Fibroblast of lung (primary cell): ENCODE measurements around the gene MBNL1.

ENCODE experiments used
- EZH2 ChIP-seq: IDR thresholded peaks from 2 replicates; pipeline ENCODE4 v1.5.1; 2012; ENCODE audit warnings: low read length, control low read depth, mild to moderate bottlenecking; ENCODE audit errors: missing control alignments
- TF ChIP-seq, protein P1 (sequence below), 2 donors: IDR thresholded peaks in 1 of 2; conservative IDR thresholded peaks in 1 of 2; 1 replicate in 1 of 2; 2 replicates in 1 of 2; pipeline ENCODE4 v1.5.1; 2011 to 2012; ENCODE audit warnings: low read length in 2 of 2, control low read depth in 1 of 2, inconsistent platforms in 1 of 2, low read depth in 1 of 2, mild to moderate bottlenecking in 1 of 2

- TF ChIP-seq, protein P1, sequence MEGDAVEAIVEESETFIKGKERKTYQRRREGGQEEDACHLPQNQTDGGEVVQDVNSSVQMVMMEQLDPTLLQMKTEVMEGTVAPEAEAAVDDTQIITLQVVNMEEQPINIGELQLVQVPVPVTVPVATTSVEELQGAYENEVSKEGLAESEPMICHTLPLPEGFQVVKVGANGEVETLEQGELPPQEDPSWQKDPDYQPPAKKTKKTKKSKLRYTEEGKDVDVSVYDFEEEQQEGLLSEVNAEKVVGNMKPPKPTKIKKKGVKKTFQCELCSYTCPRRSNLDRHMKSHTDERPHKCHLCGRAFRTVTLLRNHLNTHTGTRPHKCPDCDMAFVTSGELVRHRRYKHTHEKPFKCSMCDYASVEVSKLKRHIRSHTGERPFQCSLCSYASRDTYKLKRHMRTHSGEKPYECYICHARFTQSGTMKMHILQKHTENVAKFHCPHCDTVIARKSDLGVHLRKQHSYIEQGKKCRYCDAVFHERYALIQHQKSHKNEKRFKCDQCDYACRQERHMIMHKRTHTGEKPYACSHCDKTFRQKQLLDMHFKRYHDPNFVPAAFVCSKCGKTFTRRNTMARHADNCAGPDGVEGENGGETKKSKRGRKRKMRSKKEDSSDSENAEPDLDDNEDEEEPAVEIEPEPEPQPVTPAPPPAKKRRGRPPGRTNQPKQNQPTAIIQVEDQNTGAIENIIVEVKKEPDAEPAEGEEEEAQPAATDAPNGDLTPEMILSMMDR (conservative IDR thresholded peaks at IDR 0.05 in 1 of 2, IDR thresholded peaks at IDR 0.05 in 1 of 2; ENCODE audit: low read depth in 1 of 2, low read length in 2 of 2), result no peak
- TF ChIP-seq EZH2, result no peak
These were observed 60.1 kb downstream of the MBNL1 start for GRCh38 chr3:152328841-152329240.
